HFF-Myc (cell line): ENCODE measurements around the gene RGL1.

ENCODE experiments used
- DNase-seq: peaks from one replicate; pipeline ENCODE4 v3.0.0-alpha.2; 2011; ENCODE audit warnings: low read depth; ENCODE audit errors: extremely low read depth
- H3K4me3 ChIP-seq: replicated peaks from 2 replicates; pipeline ENCODE4 v1.5.1; 2011; ENCODE audit warnings: low read depth, mild to moderate bottlenecking, control low read depth, low read length
- CTCF ChIP-seq: IDR thresholded peaks from 2 replicates; pipeline ENCODE4 v1.5.1; 2012; ENCODE audit warnings: mild to moderate bottlenecking, low read depth, low read length, control low read depth; ENCODE audit errors: missing control alignments

Gene RGL1

DNA sequence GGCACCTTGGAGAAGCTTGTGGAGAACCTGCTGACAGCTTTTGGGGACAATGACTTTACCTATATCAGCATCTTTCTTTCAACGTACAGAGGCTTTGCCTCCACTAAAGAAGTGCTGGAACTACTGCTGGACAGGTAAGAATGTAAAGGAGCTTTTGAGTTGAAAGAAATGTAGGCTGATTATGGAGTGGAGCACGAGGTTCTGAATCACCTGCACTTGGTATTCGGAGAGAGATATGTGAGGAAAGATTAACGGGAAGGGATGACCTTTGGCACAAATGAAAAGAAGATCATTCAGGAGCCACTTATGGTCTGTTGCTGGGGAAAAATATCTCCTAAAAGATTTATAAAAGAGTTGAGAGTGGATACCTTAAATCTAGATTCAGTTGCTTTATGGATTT, 42.7 kb downstream of the RGL1 start:
- no peak for DNase-seq
- no peak overlapping the region for H3K4me3 ChIP-seq
- no peak for TF ChIP-seq CTCF

GRCh38 chr1:183850852-183851251, 45.9 kb downstream of the RGL1 start:
- DNase-seq, result no peak
- no peak overlapping the region for H3K4me3 ChIP-seq
- no peak for TF ChIP-seq CTCF

DNA sequence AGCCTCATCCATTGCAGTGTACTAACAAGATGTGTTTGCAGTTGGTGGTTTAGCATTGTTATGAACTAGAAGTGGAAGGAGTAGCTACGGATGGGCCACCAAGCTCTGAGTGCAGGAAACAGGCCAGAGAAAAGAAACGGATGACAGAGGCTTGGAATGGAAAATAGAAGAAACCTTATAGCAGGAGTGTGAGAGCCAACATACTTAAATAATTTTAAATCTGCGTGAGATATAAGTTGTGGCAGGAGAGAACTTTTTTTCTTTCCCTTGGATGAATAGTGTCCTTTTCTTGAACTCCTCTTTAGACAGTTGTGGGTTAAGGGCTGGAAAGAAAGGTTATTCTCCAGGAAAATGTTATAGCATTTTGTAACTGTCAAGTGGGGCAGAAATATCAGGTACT, 54.2 kb downstream of the RGL1 start:
- no peak for TF ChIP-seq CTCF
- DNase-seq, result no peak
- H3K4me3 ChIP-seq, result no peak overlapping the region

DNA sequence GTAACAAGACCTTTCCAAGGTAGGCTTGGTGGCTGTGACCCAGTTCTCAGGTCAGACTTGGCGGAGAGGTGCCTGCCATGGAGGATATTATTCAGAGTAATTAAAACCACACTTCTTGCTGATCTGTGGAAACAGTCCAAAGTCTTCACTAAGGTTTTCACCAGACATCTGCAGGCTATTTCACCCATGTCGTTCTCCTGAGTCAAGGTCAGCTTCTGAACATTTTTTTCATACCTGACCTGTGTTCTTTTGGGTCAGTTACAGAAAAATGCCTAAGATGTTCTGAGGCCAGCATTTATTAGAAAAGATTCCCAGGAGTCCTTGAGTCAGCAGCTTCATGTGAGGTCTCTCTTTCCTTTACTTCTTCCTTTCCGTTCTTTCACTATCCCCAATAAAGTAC, 54.9 kb downstream of the RGL1 start:
- DNase-seq, result no peak
- TF ChIP-seq CTCF, result no peak
- no peak overlapping the region for H3K4me3 ChIP-seq

DNA sequence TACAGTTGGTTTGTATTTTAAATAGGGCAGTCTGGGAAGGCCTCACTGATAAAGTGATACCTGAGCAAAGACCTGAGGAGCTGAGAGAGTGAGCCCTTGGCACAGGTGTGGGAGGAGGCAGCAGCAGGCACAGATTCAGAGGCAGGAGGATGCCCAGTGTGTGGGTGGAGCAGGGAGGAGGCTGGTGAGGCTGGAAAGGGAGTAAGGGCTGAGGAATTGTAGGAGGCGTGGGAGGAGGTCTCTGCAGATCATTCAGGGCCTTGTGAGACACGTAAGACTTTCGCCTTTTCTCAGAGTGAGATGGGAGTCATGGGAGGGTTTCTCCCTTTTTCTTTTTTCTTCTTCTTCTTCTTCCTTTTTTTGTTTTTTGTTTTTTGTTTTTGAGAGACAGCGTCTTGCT, 58.0 kb downstream of the RGL1 start:
- no peak for TF ChIP-seq CTCF
- DNase-seq, result no peak
- H3K4me3 ChIP-seq, result no peak overlapping the region

DNA sequence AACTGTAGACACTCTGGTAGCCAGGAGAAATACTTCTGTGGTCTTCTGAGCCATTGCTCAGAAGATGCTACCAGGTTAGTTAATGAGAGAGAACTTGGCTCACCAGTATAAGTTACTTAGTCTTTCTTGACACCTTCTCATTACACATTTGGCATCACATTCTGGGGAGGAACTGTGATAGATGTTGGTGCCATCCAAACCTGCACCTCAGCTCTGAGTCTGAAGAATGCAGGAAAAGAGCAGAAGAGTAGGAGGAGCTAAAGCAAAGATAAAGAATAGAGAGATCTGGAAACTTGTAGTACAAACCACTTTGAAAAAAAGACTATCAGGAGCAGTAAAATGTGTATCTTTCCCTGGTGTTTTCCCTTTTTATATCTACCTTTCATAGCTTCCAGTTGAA, 58.9 kb downstream of the RGL1 start:
- H3K4me3 ChIP-seq, result no peak overlapping the region

More for the DNA sequence above, 58.9 kb downstream of the RGL1 start:
- TF ChIP-seq CTCF, result no peak
- no peak for DNase-seq
